ENCODE data around the gene LRMDA. TPM values are rescaled to one million over a fixed set of nuclear protein-coding genes. Genes with fewer than 3 reads are reported as not detected.

Gene LRMDA
- total and polyA plus RNA-seq, 4 experiments from 2014 or later: not detected

- ChIA-PET POLR2A (ENCODE audit: partially characterized antibody) (no interaction called here), CTCF (ENCODE audit: partially characterized antibody) (no interaction called here)
- no peak overlapping the region for H3K4me3 ChIP-seq (ENCODE audit: low read length in 2 of 2)
- Mint-ChIP-seq H3K4me3 (no peak overlapping the region), H3K9me3 (peaks cover 2 to 37% (median 20%) of the 10 kb centered on the region in 8 donors), H3K27ac (no peak overlapping the region), H3K27me3 (no peaks in the 10 kb centered on the region), H3K4me1 (no peaks in the 10 kb centered on the region), H3K36me3 (no peaks in the 10 kb centered on the region)
- H3K27ac ChIP-seq (ENCODE audit: low read depth, low read length): no peak overlapping the region
- no peaks in the 10 kb centered on the region for H3K4me1 ChIP-seq (ENCODE audit: insufficient read depth, low read length)
- H3K36me3 ChIP-seq (ENCODE audit: insufficient read depth, low read length): no peaks in the 10 kb centered on the region
- no peaks in the 10 kb centered on the region for H3K9me3 ChIP-seq (ENCODE audit: control insufficient read depth in 1 of 2, low read length in 2 of 2)
- no peaks in the 10 kb centered on the region for H3K27me3 ChIP-seq (ENCODE audit: insufficient read depth, low read length)
- intact Hi-C loops (cut with micrococcal nuclease): no loop called here
- no peak for DNase-seq
Observed at GRCh38 chr10:76278811-76279460, 847.5 kb downstream of the LRMDA start.

DNA sequence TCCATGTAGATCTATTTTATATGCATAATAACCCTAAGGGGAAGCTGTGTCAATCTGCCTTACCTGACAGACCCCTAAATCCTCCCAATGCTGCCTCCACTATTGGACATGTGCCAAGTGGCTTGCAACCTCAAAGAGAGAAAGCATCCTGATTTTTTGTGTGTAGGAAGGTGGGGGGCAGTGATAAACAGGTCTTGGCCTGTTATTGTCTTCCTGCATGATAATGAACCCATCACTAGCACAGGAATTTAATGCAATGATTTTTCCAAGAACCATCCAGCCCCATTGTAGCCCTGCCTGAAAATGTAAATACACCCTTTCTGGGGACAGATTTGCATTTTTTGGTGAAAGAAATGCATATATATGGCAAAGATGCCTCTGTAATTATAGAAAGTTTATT, 850.2 kb downstream of the LRMDA start:
- H3K4me1 ChIP-seq (ENCODE audit: insufficient read depth, low read length): no peaks in the 10 kb centered on the region
- no peaks in the 10 kb centered on the region for H3K4me1 Mint-ChIP-seq

GRCh38 chr10:76282061-76283025, 850.9 kb downstream of the LRMDA start:
- H3K4me3 ChIP-seq (ENCODE audit: low read length in 2 of 2): no peak overlapping the region
- POLR2A ChIA-PET (ENCODE audit: partially characterized antibody): no interaction called here
- CTCF ChIA-PET (ENCODE audit: partially characterized antibody): no interaction called here
- H3K27me3 Mint-ChIP-seq: no peaks in the 10 kb centered on the region
- H3K4me3 Mint-ChIP-seq: no peak overlapping the region
- H3K4me1 Mint-ChIP-seq: no peaks in the 10 kb centered on the region
- intact Hi-C loops (cut with micrococcal nuclease): no loop called here
- DNase-seq: no peak
- peaks cover 2 to 20% (median 11%) of the 10 kb centered on the region in 8 donors for H3K9me3 Mint-ChIP-seq
- H3K27ac ChIP-seq (ENCODE audit: low read depth, low read length): no peak overlapping the region
- no peaks in the 10 kb centered on the region for H3K27me3 ChIP-seq (ENCODE audit: insufficient read depth, low read length)
- H3K9me3 ChIP-seq (ENCODE audit: control insufficient read depth in 1 of 2, low read length in 2 of 2): no peaks in the 10 kb centered on the region
- no peaks in the 10 kb centered on the region for H3K4me1 ChIP-seq (ENCODE audit: insufficient read depth, low read length)
- H3K36me3 ChIP-seq (ENCODE audit: insufficient read depth, low read length): no peaks in the 10 kb centered on the region
- no peak overlapping the region for H3K27ac Mint-ChIP-seq
- no peaks in the 10 kb centered on the region for H3K36me3 Mint-ChIP-seq

More for the DNA sequence above, 850.2 kb downstream of the LRMDA start:
- Histone ChIP-seq H3K36me3 (ENCODE audit: insufficient read depth, low read length) (no peaks in the 10 kb centered on the region), H3K27ac (ENCODE audit: low read depth, low read length) (no peak overlapping the region), H3K9me3 (ENCODE audit: control insufficient read depth in 1 of 2, low read length in 2 of 2) (no peaks in the 10 kb centered on the region), H3K4me3 (ENCODE audit: low read length in 2 of 2) (no peak overlapping the region), H3K27me3 (ENCODE audit: insufficient read depth, low read length) (no peaks in the 10 kb centered on the region)
- H3K4me3 Mint-ChIP-seq: no peak overlapping the region
- H3K27me3 Mint-ChIP-seq: no peaks in the 10 kb centered on the region
- CTCF ChIA-PET (ENCODE audit: partially characterized antibody): no interaction called here
- no peak overlapping the region for H3K27ac Mint-ChIP-seq
- H3K36me3 Mint-ChIP-seq: no peaks in the 10 kb centered on the region
- DNase-seq: no peak
- H3K9me3 Mint-ChIP-seq: peaks cover 2 to 23% (median 13%) of the 10 kb centered on the region in 8 donors
- intact Hi-C loops (cut with micrococcal nuclease): no loop called here
- POLR2A ChIA-PET (ENCODE audit: partially characterized antibody): no interaction called here

- CTCF ChIA-PET (ENCODE audit: partially characterized antibody): no interaction called here
- no peaks in the 10 kb centered on the region for H3K36me3 ChIP-seq (ENCODE audit: insufficient read depth, low read length)
- Mint-ChIP-seq H3K36me3 (no peaks in the 10 kb centered on the region), H3K27ac (no peak overlapping the region), H3K9me3 (peaks cover 2 to 12% (median 5%) of the 10 kb centered on the region in 8 donors), H3K4me3 (no peak overlapping the region), H3K4me1 (no peaks in the 10 kb centered on the region), H3K27me3 (no peaks in the 10 kb centered on the region)
- H3K9me3 ChIP-seq (ENCODE audit: control insufficient read depth in 1 of 2, low read length in 2 of 2): no peaks in the 10 kb centered on the region
- POLR2A ChIA-PET (ENCODE audit: partially characterized antibody): no interaction called here
- intact Hi-C loops (cut with micrococcal nuclease): no loop called here
- H3K4me1 ChIP-seq (ENCODE audit: insufficient read depth, low read length): no peaks in the 10 kb centered on the region
- no peak for DNase-seq
- no peak overlapping the region for H3K4me3 ChIP-seq (ENCODE audit: low read length in 2 of 2)
- H3K27me3 ChIP-seq (ENCODE audit: insufficient read depth, low read length): no peaks in the 10 kb centered on the region
- no peak overlapping the region for H3K27ac ChIP-seq (ENCODE audit: low read depth, low read length)
Observed at GRCh38 chr10:76284351-76284750, 852.9 kb downstream of the LRMDA start.

GRCh38 chr10:76285012-76285411, 853.6 kb downstream of the LRMDA start:
- ChIA-PET POLR2A (ENCODE audit: partially characterized antibody) (no interaction called here), CTCF (ENCODE audit: partially characterized antibody) (no interaction called here)
- Mint-ChIP-seq H3K9me3 (peaks cover 2 to 12% (median 3%) of the 10 kb centered on the region in 8 donors), H3K36me3 (no peaks in the 10 kb centered on the region), H3K4me1 (no peaks in the 10 kb centered on the region), H3K27ac (no peak overlapping the region), H3K27me3 (no peaks in the 10 kb centered on the region), H3K4me3 (no peak overlapping the region)
- Histone ChIP-seq H3K9me3 (ENCODE audit: control insufficient read depth in 1 of 2, low read length in 2 of 2) (no peaks in the 10 kb centered on the region), H3K27me3 (ENCODE audit: insufficient read depth, low read length) (no peaks in the 10 kb centered on the region), H3K36me3 (ENCODE audit: insufficient read depth, low read length) (no peaks in the 10 kb centered on the region), H3K27ac (ENCODE audit: low read depth, low read length) (no peak overlapping the region), H3K4me3 (ENCODE audit: low read length in 2 of 2) (no peak overlapping the region), H3K4me1 (ENCODE audit: insufficient read depth, low read length) (no peaks in the 10 kb centered on the region)
- DNase-seq: no peak
- intact Hi-C loops (cut with micrococcal nuclease): no loop called here

GRCh38 chr10:76285515-76285914, 854.1 kb downstream of the LRMDA start:
- DNase-seq: no peak
- Histone ChIP-seq H3K27ac (ENCODE audit: low read depth, low read length) (no peak overlapping the region), H3K9me3 (ENCODE audit: control insufficient read depth in 1 of 2, low read length in 2 of 2) (no peaks in the 10 kb centered on the region), H3K36me3 (ENCODE audit: insufficient read depth, low read length) (no peaks in the 10 kb centered on the region), H3K4me1 (ENCODE audit: insufficient read depth, low read length) (no peaks in the 10 kb centered on the region), H3K27me3 (ENCODE audit: insufficient read depth, low read length) (no peaks in the 10 kb centered on the region), H3K4me3 (ENCODE audit: low read length in 2 of 2) (no peak overlapping the region)
- POLR2A ChIA-PET (ENCODE audit: partially characterized antibody): no interaction called here
- Mint-ChIP-seq H3K9me3 (peaks cover 2 to 12% (median 3%) of the 10 kb centered on the region in 8 donors), H3K27me3 (no peaks in the 10 kb centered on the region), H3K27ac (no peak overlapping the region), H3K36me3 (no peaks in the 10 kb centered on the region), H3K4me3 (no peak overlapping the region), H3K4me1 (no peaks in the 10 kb centered on the region)
- intact Hi-C loops (cut with micrococcal nuclease): no loop called here
- CTCF ChIA-PET (ENCODE audit: partially characterized antibody): no interaction called here

- Histone ChIP-seq H3K27ac (ENCODE audit: low read depth, low read length) (no peak overlapping the region), H3K4me1 (ENCODE audit: insufficient read depth, low read length) (no peaks in the 10 kb centered on the region), H3K9me3 (ENCODE audit: control insufficient read depth in 1 of 2, low read length in 2 of 2) (no peaks in the 10 kb centered on the region), H3K4me3 (ENCODE audit: low read length in 2 of 2) (no peak overlapping the region), H3K27me3 (ENCODE audit: insufficient read depth, low read length) (no peaks in the 10 kb centered on the region), H3K36me3 (ENCODE audit: insufficient read depth, low read length) (no peaks in the 10 kb centered on the region)
- ChIA-PET POLR2A (ENCODE audit: partially characterized antibody) (no interaction called here), CTCF (ENCODE audit: partially characterized antibody) (no interaction called here)
- no peaks in the 10 kb centered on the region for H3K4me1 Mint-ChIP-seq
- H3K4me3 Mint-ChIP-seq: no peak overlapping the region
- intact Hi-C loops (cut with micrococcal nuclease): no loop called here
- no peak for DNase-seq
- H3K9me3 Mint-ChIP-seq: peaks cover 2 to 12% (median 3%) of the 10 kb centered on the region in 8 donors
- H3K27ac Mint-ChIP-seq: no peak overlapping the region
- H3K36me3 Mint-ChIP-seq: no peaks in the 10 kb centered on the region
- no peaks in the 10 kb centered on the region for H3K27me3 Mint-ChIP-seq
Observed at GRCh38 chr10:76286536-76286935, 855.1 kb downstream of the LRMDA start.
